ENCODE results near the gene TSPAN8.
"Not testable (repeated sequence)": the region's sequence is repeated elsewhere in the genome, so short reads cannot be mapped to it uniquely, and the experiment has no call there.

TSPAN8 gene

DNA sequence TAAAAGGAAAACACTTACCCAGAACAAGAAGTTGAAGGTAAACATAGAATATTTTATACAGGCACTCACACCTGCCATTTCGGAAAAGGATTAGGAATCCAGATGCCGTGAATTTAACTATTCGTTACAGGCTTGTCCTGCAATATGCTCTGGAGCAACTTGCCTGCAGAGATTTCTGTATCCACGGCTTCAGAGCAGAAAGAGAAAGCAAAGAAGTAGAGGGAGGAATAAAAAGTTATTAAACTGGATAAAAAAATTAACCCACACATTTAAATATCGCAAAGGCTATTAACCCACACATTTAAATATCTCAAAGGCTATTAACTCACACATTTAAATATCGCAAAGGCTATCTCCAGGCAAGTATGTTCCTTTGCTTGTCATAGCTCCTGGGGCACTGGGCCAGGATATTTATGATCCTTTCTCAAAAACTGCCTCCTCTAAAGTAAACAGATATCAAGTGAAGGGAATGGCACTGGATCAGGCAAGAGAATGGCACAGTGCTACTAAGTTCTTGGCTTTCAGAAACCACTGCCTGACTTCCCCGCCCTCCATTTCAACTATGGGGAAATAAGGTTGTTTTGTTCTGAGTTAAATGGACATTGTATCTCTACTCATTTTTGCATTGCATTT, at the start of gene TSPAN8:
Gene TSPAN8, minus strand, starts transcription at position 399 of the 633 bp plus-strand sequence. Its CDS starts 321 bp downstream, at position 78.
- no peak for DNase-seq

DNA sequence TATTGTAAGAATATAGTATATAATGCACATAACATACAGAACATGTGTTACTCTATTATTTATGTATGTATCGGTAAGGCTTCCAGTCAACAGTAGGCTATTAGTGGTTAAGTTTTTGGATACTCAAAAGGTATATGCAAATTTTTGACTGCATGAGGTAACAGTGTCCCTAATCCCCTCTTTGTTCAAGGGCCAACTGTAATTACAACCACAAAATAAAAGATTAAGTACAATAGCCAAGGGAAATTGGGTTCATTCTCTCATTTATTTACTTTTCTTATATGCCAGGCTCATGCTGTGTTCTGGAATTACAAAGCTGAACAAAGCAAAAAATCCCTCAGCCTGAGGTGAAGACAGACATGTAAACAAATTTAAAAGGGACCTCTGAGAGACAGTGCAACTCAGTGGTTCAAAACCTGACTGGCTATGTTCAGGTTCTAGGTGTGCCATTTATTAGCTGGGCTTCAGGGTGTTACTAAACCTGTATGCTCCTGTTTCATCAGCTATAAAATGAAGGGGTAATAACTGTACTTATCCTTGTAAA, 43.4 kb upstream of the TSPAN8 start:
- DNase-seq, result no peak

DNA sequence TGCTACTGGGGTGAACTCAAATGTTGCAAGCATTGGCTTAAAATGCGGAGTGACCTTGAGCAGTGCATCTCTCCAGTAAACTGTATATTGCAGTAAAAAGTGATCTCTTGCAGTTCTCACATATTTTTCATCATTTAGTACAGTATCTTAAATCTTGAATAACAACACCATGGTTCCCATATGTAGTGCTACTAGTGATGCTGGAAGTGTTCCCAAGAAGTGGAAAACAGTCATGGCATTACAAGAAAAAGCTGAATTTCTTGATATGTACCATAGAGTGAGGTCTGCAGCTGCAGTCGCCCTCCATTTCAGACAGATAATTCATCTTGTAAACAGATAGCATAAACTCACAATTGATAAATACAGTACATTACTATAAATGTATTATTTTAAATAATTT, 42.9 kb upstream of the TSPAN8 start:
- DNase-seq, result no peak

DNA sequence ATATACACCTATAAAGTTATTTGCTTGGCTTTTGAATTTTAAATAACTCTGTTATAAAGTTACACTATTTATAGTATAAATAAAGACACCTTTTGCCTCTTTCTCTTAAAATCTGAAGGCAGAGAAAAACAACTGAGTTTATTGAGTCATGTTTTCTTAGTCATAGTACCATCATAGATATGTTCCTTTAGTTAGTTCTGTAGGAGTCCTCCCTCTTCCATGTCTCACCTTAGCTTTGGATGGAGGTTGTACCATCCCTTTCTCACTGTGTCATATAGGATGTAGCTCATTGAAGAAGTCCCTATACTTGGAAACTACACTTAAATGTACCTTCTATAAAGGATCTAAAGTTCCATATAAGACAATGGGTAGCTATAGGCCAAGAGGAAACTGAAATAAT, 39.7 kb upstream of the TSPAN8 start:
- no peak for DNase-seq

DNA sequence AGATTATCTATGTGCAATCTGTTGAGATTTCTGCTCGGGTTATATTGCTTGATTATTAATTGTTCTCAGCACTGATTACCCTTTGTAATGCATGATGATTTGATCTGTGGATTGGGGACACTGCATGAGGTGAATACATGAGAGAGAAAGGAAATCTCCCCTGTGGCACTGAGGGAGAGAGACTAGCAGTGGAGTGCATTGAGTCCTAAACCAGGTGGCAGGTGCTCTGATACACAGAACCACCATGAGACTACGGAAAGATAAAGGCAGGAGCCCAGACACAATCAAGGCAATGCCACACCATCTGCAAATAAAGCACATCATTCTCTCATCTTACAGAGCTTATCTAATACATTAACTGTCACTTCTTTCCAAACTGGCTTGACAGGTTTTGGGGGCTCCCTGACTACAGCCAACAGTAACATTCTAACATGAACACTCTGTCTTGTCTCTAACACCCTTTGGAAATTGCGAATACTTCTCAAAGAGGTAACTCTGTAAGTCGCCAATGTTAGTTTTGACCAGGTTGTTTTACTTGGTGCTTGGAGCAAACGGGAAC, 37.6 kb upstream of the TSPAN8 start:
- no peak for DNase-seq

DNA sequence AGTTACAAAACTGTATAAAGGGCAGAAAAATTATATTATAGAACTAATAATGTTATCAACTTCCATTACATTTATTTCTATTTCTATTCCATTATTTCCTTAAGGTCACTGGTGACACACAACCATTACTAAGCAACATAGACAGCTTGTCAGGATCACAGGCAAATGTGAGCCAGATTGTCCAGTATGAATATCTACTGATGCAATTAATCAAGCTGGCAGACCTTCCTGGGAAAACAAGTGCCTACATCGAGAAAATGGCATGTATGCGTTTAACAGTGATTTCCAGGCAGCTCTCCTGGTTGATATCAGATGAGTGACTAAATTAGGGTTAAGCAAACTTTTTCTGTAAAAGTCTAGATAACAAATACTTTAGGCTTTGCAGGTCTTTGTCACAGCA, 36.9 kb upstream of the TSPAN8 start:
- no peak for DNase-seq

DNA sequence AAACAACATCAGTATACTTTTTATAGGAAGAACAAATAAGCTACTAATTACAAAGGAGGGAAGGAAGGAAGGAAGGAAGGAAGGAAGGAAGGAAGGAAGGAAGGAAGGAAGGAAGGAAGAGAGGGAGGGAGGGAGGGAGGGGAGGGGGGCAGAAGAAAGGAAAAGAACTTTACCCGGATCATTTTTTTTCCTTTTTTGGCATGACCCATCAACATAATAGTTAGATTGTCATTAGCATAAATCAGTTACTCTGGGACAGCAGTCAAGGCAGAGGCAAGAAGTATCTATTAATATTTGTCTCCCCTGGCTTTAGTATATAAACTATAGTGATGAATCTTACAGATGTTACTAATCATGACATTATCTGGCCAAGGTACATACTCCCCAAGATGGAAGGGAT, 35.2 kb upstream of the TSPAN8 start:
- DNase-seq, result no peak

DNA sequence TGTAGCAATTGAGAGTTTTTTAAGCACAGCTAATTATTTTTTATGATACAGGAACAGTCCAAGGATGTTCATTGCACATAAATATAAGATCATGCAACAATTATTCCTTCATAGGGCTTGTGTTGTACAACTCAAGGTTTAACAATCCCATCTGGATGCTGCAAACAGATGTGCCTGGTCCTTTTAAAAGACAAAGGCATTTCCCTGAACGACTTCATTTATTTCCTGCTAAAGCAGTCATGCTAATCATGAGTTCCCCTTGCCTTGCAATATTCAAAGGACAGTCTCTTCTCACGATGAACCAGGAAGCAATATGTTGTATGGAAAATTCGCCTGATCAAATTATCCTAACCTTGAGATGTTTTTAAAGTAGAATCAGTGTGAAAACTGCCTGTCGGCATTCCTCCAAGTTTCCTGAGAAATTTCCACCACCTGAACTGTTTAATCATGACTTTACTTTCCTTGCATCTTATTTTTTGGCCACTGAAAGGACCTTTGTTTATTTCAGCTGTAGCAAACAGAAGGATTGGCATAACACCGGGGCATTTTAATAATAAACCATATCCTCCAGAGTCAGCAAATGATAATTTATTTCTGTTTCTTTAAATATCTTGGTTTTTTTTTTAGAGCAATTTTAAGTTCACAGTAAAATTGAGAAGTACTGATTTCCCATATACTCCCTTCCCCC, 33.9 kb upstream of the TSPAN8 start:
- DNase-seq, result no peak

DNA sequence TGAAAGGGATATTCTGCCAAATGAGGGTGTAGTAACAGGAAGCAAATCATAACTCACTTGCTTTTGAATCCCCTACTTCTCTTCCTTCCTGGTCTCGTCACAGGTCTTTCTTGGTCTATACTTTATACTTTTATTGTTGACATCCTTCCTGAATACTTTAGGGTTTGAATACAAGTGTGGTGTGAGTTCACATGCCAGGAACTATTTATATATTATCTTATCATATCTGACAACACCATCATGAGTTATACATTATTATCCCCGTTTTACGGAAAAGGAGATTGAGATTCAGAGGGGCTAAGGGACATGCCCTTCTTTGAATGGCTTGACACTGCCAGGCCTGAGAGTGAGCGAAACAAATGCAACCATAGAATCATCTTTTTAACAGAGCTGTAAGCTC, 33.0 kb upstream of the TSPAN8 start:
- no peak for DNase-seq

DNA sequence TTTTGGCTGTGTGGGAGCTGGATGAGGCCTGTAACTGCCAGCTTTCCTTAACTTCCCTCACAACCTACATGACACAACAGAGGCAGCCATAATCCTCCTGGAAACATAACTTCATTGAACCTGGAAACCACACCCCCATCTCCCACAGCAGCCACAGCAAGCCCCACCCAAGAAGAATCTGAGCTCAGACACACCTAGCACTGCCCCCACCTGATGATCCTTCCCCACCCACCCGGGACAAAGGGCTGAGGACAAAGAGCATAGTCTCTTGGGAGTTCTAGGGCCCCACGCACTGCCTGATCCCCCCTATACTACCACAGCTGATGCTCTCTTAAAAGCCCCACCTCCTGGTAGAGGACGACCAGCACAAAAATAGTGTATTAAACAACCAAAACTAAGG, 29.6 kb upstream of the TSPAN8 start:
- no peak for DNase-seq

DNA sequence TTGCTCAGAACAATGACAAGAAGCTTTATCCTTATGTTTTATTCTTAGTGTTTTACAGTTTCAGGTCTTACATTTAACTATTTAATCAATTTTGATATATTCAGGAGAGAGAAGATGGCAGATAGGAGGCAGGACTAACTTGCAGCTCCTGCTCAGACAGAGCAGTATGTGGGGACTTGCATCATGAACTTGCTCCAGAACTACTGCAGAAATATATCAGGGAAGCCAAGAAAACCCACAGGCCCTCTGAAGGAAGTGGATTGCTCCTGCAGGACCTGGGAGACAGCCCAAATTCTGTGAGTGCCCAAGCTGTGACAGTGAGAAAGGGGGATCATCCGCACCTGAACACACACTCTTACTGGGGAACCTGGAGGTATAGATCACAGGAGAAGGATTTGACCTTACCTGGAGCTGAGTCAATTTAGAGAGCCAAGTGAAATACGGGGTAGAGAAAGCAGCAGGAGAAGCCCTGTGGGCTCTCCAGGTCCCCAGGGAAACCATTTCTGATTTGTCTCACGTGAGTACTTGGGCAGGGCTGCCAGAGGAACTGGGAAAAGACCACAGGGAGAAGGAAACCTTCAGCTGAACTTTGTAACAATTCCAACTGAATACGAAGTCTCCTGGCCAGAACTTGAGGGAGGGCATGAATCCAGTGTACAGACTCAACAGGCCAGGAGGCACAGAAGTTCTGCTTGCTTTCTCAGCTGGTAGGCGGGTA, 28.9 kb upstream of the TSPAN8 start:
- no peak for DNase-seq

DNA sequence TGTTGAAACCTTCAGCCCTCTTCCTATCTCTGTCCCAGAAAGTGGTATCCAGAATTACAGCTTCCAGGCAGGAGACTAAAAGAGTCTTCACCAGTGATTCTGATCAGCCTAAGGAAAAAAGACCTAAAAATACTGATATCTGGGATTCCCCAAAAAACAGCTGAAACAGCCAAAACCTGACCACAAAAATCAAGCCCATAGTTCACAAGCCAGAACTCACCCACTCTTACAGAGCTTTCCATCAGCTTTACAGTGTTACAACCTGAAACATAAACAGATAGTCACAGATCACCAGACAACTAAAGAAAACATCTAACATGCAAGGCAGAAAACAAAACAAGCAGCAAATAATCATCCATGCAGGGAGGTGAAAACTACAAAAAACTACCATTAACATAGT, 26.0 kb upstream of the TSPAN8 start:
- peak; percentile 15 for DNase-seq

DNA sequence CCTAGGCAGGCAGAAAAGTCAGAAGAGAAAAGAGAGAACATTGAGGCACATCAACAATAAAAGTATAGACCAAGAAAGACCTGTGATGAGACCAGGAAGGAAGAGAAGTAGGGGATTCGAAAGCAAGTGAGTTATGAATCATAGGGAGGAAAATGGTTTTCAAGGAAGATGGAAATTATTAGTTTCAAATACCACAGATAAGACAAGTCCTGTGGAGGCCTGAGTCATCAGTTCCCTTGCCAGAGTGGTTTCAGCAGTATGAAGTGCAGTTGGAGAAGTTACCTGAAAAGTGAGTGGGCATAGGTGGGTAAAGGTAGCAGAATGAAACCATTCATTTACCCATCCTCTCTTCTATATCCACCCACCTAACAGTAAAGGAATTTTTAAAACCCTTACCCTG, 25.2 kb upstream of the TSPAN8 start:
- peak; percentile 36 for DNase-seq

DNA sequence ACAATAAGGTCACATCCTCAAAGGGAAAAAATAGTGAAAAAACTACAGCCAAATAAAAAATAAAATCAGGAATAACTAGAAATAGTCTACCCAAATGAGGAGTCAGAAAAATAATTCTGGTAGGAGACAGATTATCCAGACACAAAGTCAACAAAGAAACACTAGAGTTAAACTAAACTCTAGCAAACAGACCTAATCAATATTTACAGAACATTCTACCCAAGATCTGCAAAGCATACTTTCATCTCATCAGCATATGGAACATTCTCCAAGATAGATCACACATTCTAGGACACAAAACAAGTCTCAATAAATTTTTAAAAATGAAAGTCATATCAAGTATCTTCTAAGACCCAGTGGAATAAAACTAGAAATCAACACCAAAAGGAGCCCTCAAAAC, 20.4 kb upstream of the TSPAN8 start:
- no peak for DNase-seq

DNA sequence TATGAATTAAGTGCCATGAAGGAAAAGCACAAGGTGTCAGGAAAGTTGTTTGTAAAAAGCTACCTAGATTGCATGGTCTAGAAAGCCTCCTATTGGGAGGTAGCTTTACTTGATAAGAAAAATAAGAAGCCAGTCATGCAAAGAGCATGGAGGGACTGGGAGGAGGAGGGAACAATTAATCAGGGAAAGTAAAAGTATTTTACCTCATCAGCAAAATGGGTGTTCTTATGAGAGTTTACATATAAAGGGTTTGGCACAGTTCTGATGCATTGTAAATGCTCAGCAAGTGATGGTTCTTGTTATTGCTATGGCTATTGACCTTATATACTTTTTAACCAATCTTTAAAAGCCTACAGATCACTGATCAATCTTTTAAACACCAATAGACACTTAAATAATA, 17.0 kb upstream of the TSPAN8 start:
- DNase-seq, result no peak

DNA sequence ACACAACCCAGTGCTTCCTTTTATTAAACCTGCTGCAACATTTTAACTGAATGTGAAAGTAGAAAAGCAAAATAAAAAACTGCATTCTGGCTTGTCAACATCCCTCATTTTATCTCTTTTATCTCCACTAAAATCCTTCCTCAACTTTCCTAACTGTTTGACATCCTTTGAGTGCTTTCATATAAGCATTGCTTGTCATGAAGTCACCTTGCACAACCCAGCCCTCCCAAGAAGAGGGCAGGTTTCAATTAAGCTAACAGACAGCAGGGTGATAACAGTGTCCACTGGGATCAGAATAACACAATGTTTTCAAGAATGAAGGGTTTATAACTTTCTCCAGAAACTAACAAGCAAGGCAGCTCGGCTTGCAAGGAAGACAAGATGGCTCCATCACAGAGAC, 16.3 kb upstream of the TSPAN8 start:
- no peak for DNase-seq

DNA sequence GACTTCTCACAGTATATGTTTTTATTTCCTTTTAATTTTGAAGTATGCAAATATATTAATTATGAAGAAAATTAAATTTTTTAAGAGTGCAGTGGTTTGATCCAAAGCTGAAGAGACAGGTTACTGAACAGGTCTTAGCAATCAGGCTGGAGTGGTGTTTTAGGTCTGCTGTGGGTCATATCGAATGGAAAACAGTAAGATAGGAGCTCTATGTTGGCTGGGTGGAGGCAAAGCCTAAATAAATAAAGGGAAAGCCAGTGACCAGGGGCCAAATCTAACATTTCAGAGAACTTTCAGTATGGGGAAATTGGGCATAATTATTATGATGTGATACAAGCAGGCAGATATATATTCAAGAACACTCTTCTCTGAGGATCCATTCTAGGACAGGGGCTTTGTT, 12.7 kb upstream of the TSPAN8 start:
- DNase-seq, result no peak

DNA sequence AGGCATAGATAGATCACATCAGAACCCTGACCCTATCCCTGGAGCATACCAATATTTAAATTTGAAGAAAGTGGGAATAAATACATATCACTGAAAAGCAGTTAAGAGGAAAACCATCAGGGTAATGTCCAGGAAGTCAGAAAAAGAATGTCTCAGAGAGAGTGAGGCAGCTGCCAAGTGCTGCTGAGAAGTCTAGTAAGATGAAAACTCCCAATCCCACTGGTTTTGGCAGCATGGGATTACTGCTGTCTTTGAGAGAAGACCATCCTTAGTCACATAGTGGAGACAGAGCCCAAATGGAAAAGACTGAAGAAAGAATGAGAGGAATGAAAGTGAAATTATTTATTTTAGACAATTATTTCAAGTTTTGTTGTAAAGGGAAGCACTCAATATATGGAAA, 11.5 kb upstream of the TSPAN8 start:
- DNase-seq, result no peak

DNA sequence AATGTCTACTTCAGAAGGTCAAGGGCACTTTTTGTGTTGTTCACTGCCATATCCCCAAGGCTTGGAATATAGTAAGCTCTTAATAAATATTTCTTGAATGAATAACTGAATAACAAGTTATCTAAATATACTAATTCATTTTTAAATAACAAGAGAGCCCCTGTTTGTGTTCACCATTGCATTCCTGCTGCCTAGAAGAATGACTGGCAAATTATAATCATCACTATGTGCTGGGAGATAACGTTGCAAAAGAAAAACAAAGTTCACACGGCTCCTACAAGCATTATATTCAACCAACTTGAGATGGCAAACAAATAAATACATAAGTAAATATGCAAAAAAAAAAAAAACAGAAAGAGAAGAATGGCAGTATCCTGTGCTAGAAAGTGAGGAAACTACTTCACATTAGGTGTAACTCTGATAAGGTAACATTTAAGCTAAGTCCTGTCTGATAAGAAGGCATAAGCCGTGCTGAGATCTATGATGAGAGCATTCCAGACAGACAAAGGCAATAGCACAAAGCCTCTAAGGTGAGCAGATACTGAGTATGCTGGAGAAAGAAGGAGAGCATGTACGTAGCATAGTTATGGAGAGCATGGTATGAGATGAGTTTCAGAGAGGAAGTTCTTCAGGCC, 9.2 kb upstream of the TSPAN8 start:
- no peak for DNase-seq

DNA sequence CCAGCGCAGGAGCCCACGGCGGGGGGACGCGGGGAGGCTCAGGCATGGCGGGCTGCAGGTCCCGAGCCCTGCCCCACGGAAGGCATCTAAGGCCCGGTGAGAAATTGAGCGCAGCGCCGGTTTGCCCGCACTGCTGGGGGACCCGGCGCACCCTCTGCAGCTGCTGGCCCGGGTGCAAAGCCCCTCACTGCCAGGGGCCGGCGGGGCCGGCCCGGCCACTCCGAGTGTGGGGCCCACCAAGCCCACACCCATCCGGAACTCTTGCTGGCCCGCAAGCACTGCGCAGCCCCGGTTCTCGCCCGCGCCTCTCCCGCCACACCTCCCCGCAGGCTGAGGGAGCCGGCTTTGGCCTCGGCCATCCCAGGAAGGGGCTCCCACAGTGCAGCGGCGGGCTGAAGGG, 8.5 kb upstream of the TSPAN8 start:
- DNase-seq, result no peak

DNA sequence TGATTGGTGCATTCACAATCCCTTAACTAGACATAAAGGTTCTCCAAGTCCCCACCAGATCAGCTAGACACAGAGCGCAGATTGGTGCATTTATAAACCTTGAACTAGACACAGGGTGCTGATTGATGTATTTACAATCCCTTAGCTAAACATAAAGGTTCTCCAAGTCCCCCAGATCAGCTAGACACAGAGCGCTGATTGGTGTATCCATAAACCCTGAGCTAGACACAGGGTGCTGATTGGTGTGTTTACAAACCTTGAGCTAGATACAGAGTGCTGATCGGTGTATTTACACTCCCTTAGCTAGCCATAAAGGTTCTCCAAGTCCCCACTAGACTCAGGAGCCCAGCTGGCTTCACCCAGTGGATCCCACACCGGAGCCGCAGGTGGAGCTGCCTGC, 8.0 kb upstream of the TSPAN8 start:
- DNase-seq, result not testable (repeated sequence)

DNA sequence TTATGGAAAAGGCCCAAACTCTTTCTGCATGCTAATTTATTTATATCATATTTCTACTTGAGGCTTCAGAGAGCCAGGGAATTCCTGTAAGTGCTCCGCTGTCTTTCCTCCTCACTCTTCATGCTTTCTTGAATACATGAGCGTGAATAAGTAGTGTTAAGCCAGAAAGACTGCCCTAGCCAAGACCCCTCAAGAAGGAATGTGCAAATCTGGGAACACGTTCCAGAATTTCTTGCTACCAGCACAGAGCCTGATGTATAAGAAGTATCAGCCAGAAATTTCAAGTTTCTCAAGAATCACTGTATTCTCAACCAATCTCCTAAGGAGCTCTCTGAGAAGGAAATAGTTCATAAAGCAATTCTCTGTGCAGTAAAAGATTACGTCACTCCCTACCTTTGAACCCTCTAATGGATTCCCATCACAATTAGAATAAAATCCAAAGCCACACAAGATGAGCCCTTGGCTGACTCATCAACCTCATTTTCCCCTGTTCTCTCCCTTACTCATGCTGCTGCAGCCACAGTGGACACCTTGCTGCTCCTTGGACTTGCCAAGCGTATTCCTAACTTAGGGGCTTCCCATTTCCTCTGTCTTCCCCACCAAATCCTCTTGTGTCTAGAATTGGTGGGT, 6.9 kb upstream of the TSPAN8 start:
- DNase-seq, result no peak

DNA sequence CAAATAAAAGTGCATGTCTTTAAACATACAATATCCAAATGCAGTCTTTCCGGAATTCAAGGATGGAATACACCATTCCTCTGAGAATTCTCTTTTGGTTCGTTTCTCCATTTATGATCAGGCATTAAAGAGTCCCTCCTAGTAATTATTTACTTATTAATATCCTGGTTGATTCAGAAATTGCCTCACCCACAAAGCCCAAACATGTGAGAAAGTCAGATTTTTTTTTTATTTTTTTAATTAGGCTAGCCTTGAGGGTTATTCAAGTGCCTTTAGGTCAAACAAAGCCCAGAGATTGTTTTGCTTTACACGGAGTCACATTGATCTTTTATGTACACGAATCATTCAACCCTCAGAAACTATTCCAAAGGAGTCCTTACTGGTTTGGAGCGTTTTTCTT, 6.4 kb upstream of the TSPAN8 start:
- no peak for DNase-seq

All from fibroblast of skin of right quadriceps (primary cell).